ENCODE data around the gene TSPAN13.
"Not testable (repeated sequence)": the region's sequence is repeated elsewhere in the genome, so short reads cannot be mapped to it uniquely, and the experiment has no call there.

TSPAN13 gene

GRCh38 chr7:16740623-16740953 lies 13.0 kb upstream of the TSPAN13 start:
- no peak overlapping the region for H3K4me3 ChIP-seq (ENCODE audit: low read depth, low read length)

- no peak overlapping the region for H3K4me3 ChIP-seq (ENCODE audit: low read depth, low read length)
These were observed 12.6 kb upstream of the TSPAN13 start for GRCh38 chr7:16740996-16741395.

GRCh38 chr7:16741676-16742075 lies 11.9 kb upstream of the TSPAN13 start:
- no peak overlapping the region for H3K4me3 ChIP-seq (ENCODE audit: low read depth, low read length)

- H3K4me3 ChIP-seq (ENCODE audit: low read depth, low read length) = no peak overlapping the region
These were observed 11.0 kb upstream of the TSPAN13 start for GRCh38 chr7:16742547-16742946.

- no peak overlapping the region for H3K4me3 ChIP-seq (ENCODE audit: low read depth, low read length)
These were observed 10.3 kb upstream of the TSPAN13 start for GRCh38 chr7:16743236-16743635.

GRCh38 chr7:16744518-16745250 lies 8.9 kb upstream of the TSPAN13 start:
- no peak overlapping the region for H3K4me3 ChIP-seq (ENCODE audit: low read depth, low read length)

- H3K4me3 ChIP-seq (ENCODE audit: low read depth, low read length) = no peak overlapping the region
These were observed 7.9 kb upstream of the TSPAN13 start for GRCh38 chr7:16745645-16746044.

- H3K4me3 ChIP-seq (ENCODE audit: low read depth, low read length) = no peak overlapping the region
These were observed 6.5 kb upstream of the TSPAN13 start for GRCh38 chr7:16747102-16747501.

- H3K4me3 ChIP-seq (ENCODE audit: low read depth, low read length) = peak overlapping the region; percentile 81
These were observed 639 bp downstream of the TSPAN13 start for GRCh38 chr7:16753932-16754855.

- H3K4me3 ChIP-seq (ENCODE audit: low read depth, low read length) = peak overlapping the region; percentile 81
These were observed 1.3 kb downstream of the TSPAN13 start for GRCh38 chr7:16754856-16755317.

- no peak overlapping the region for H3K4me3 ChIP-seq (ENCODE audit: low read depth, low read length)
These were observed 1.8 kb downstream of the TSPAN13 start for GRCh38 chr7:16755397-16755796.

- H3K4me3 ChIP-seq (ENCODE audit: low read depth, low read length) = no peak overlapping the region
These were observed 4.5 kb downstream of the TSPAN13 start for GRCh38 chr7:16758036-16758435.

GRCh38 chr7:16758631-16759611 lies 5.4 kb downstream of the TSPAN13 start:
- H3K4me3 ChIP-seq (ENCODE audit: low read depth, low read length) = no peak overlapping the region

GRCh38 chr7:16759840-16760239 lies 6.3 kb downstream of the TSPAN13 start:
- H3K4me3 ChIP-seq (ENCODE audit: low read depth, low read length) = no peak overlapping the region

- H3K4me3 ChIP-seq (ENCODE audit: low read depth, low read length) = no peak overlapping the region
These were observed 8.6 kb downstream of the TSPAN13 start for GRCh38 chr7:16762177-16762576.

GRCh38 chr7:16764942-16765341 lies 11.4 kb downstream of the TSPAN13 start:
- no peak overlapping the region for H3K4me3 ChIP-seq (ENCODE audit: low read depth, low read length)

GRCh38 chr7:16765436-16765859 lies 11.9 kb downstream of the TSPAN13 start:
- no peak overlapping the region for H3K4me3 ChIP-seq (ENCODE audit: low read depth, low read length)

- H3K4me3 ChIP-seq (ENCODE audit: low read depth, low read length) = not testable (repeated sequence)
These were observed 16.4 kb downstream of the TSPAN13 start for GRCh38 chr7:16769994-16770393.

GRCh38 chr7:16770657-16771329 lies 17.2 kb downstream of the TSPAN13 start:
- H3K4me3 ChIP-seq (ENCODE audit: low read depth, low read length) = no peak overlapping the region

- no peak overlapping the region for H3K4me3 ChIP-seq (ENCODE audit: low read depth, low read length)
These were observed 19.8 kb downstream of the TSPAN13 start for GRCh38 chr7:16773326-16773725.
